ENCODE results near the gene UNKL. TPM values are rescaled to one million over a fixed set of nuclear protein-coding genes. Genes with fewer than 3 reads are reported as not detected.

The UNKL gene
- total and polyA plus RNA-seq, 2 of the 8 experiments (the other 6 are each of a cell fraction or from before 2014, with no cell fraction given) = 25.1 to 31.8 TPM

- no peak for TF ChIP-seq CHD7 (IDR thresholded peaks at IDR 0.05; ENCODE audit: insufficient replicate concordance, low read length)
- TF ChIP-seq RXRA (IDR thresholded peaks at IDR 0.05; ENCODE audit: insufficient read depth, low read depth, low read length) = no peak
- no peak for TF ChIP-seq YY1 (IDR thresholded peaks at IDR 0.05; ENCODE audit: low read depth, low read length)
- no peak for TF ChIP-seq JUND (IDR thresholded peaks at IDR 0.05; ENCODE audit: low read length)
- no peak for TF ChIP-seq ASH2L (IDR thresholded peaks at IDR 0.05; ENCODE audit: low read length)
- TF ChIP-seq TAF1 (IDR thresholded peaks at IDR 0.05; ENCODE audit: low read depth, low read length) = no peak
- TF ChIP-seq SP4 (IDR thresholded peaks at IDR 0.05; ENCODE audit: low read length) = no peak
- TF ChIP-seq SRF (IDR thresholded peaks at IDR 0.05; ENCODE audit: low read depth, low read length) = no peak
- no peak for TF ChIP-seq BRCA1 (IDR thresholded peaks at IDR 0.05; ENCODE audit: low read depth, low read length)
- TF ChIP-seq CBX8 (IDR thresholded peaks at IDR 0.05; ENCODE audit: borderline replicate concordance, low read depth, low read length) = no peak
- no peak for TF ChIP-seq MAX (IDR thresholded peaks at IDR 0.05)
- no peak for TF ChIP-seq TCF12 (IDR thresholded peaks at IDR 0.05; ENCODE audit: low read depth, low read length)
Measured at GRCh38 chr16:1377406-1378010, 37.0 kb downstream of the UNKL start (continued).
